Esophagus muscularis mucosa (tissue), 3 donors: Measurements from ENCODE around the gene PLXNA4.

Experiments used
- CTCF ChIP-seq, 3 experiments: fragments of 200-600 bp in 2 of 3; fragments of 450-650 bp in 1 of 3; sonication (generic) in 2 of 3; IDR thresholded peaks; one replicate each; pipeline ENCODE4 v1.5.1; 2017 to 2019; ENCODE audit warnings: antibody characterized with exemption in 3 of 3, mild to moderate bottlenecking in 2 of 3, moderate library complexity in 1 of 3
- POLR2A ChIP-seq: fragments of 450-650 bp; IDR thresholded peaks from one replicate; pipeline ENCODE4 v1.6.1; 2017; ENCODE audit warnings: antibody characterized with exemption, moderate library complexity, mild to moderate bottlenecking, low read depth
- POLR2AphosphoS5 ChIP-seq, 2 donors: sonication (generic); formaldehyde crosslinking; IDR thresholded peaks; one replicate each; pipeline ENCODE4 v1.6.1; 2017; ENCODE audit warnings: antibody characterized with exemption in 2 of 2

GRCh38 chr7:132317701-132318351, 258.4 kb downstream of the PLXNA4 start:
- TF ChIP-seq POLR2A = no peak
- TF ChIP-seq POLR2AphosphoS5 (IDR thresholded peaks at IDR 0.05) = no peak
- TF ChIP-seq CTCF (IDR thresholded peaks at IDR 0.05) = no peak
